ENCODE measurements around the gene NEUROG3. TPM values are rescaled to one million over a fixed set of nuclear protein-coding genes. Genes with fewer than 3 reads are reported as not detected.
A peak's percentile ranks its signal among the peaks of the same experiment; 100 is the strongest.

The NEUROG3 gene
- total and polyA plus RNA-seq, 2 of the 8 experiments (the other 6 are each of a cell fraction or from before 2014, with no cell fraction given), result 0.45 TPM; not detected in 1

DNA sequence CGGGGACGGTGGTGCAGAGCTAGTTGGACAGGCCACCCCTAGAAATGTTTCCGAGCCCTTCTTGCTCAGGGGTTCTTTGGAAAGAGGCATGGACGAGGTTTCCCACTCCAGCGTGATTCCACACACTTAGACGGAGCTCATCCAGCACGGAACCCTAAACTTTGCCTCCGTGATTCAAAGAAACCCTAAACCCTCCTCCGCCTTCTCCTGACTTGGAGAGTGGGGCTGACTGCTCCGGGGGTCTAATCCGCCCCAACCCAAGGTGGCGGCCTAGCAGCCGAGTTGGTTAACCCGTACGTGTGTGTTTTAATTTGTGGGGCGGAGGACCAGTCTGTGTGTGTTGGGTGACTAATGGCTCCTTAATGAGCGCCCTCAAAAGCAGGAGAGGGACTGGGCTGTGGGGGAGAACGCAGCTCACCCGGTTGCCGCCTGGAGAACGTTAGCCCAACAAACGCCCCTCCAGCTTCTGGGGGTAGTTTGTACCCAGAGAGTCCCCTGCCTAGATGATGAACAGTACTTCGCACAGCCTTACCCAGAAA is 3.8 kb downstream of the NEUROG3 start:
- FAIRE-seq, result no peak
- Histone ChIP-seq H2BK5ac (ENCODE audit: low read depth, low read length) (peak overlapping the region; percentile 79; the same call in 1 of the 2 replicates), H3K14ac (ENCODE audit: insufficient read length) (no peak overlapping the region), H4K8ac (ENCODE audit: extremely low read depth, insufficient read depth, low read length) (0 out of 2 replicates have a peak overlapping the region, but pooled peaks have one; percentile 53), H3K79me1 (ENCODE audit: low read depth, low read length) (no peaks in the 10 kb centered on the region), H3K4me1 (replicated peaks in 1 of 4; ENCODE audit: control insufficient read depth in 3 of 4, insufficient read depth in 4 of 4, low read length in 3 of 4) (peaks cover 27 to 63% (median 45%) of the 10 kb centered on the region in 4 experiments), H3K23me2 (ENCODE audit: low read depth, low read length) (peaks cover 22% of the 10 kb centered on the region; the same call in 1 of the 2 replicates), H3K4me2 (ENCODE audit: insufficient read depth in 1 of 2, low read depth in 2 of 2, low read length in 2 of 2) (peak overlapping the region; percentile 95 to 96), H4K91ac (replicated peaks; ENCODE audit: insufficient read length, low read length) (peak overlapping the region; percentile 95), H4K20me1 (replicated peaks in 1 of 2; ENCODE audit: control insufficient read depth in 1 of 2, insufficient read depth in 2 of 2, low read length in 2 of 2) (peaks cover 0 to 3% of the 10 kb centered on the region in 2 experiments), H2BK20ac (ENCODE audit: low read length) (peak overlapping the region; percentile 93), H2AK5ac (ENCODE audit: low read depth, low read length) (0 out of 2 replicates have a peak overlapping the region, but pooled peaks have one; percentile 2), H3K27ac (ENCODE audit: low read depth, low read length) (no peak overlapping the region), H3K4me3 (ENCODE audit: extremely low read depth in 1 of 4, insufficient read depth in 2 of 4, low read depth in 3 of 4, low read length in 4 of 4) (peak overlapping the region; percentile 36 to 61 (median 48)), H2BK120ac (replicated peaks; ENCODE audit: low read depth, low read length) (peak overlapping the region; percentile 89), H3K27me3 (replicated peaks in 1 of 4; ENCODE audit: control insufficient read depth in 3 of 4, extremely low read depth in 1 of 4, insufficient read depth in 3 of 4, low read length in 3 of 4) (peaks cover 63 to 96% (median 92%) of the 10 kb centered on the region in 4 experiments), H2BK15ac (ENCODE audit: low read length) (peak overlapping the region; percentile 62; the same call in 1 of the 2 replicates), H3K18ac (ENCODE audit: extremely low read depth, low read length) (peak overlapping the region; percentile 91), H2AFZ (ENCODE audit: low read length) (no peak overlapping the region), H2BK12ac (ENCODE audit: low read depth, low read length) (peak overlapping the region; percentile 89), H3K23ac (ENCODE audit: insufficient read length) (no peak overlapping the region), H4K5ac (ENCODE audit: insufficient read length, low read depth, low read length) (no peak overlapping the region), H3K79me2 (ENCODE audit: control insufficient read depth in 1 of 2, insufficient read depth in 2 of 2, low read length in 2 of 2) (no peaks in the 10 kb centered on the region), H3K4ac (replicated peaks; ENCODE audit: insufficient read length, low read depth, low read length) (peak overlapping the region; percentile 32), H3K9me3 (ENCODE audit: insufficient read depth in 2 of 2, low read depth in 1 of 2, low read length in 1 of 2) (no peaks in the 10 kb centered on the region), H3K9ac (replicated peaks in 1 of 4; ENCODE audit: extremely low read depth in 1 of 4, low read depth in 3 of 4, low read length in 3 of 4) (peak overlapping the region in 2 of 4 experiments; percentile 6 to 26; a peak in 1 of 7 replicates), H3K36me3 (ENCODE audit: control insufficient read depth in 2 of 4, insufficient read depth in 4 of 4, low read length in 3 of 4) (no peaks in the 10 kb centered on the region), H3K56ac (replicated peaks; ENCODE audit: insufficient read length, low read depth, low read length) (no peak overlapping the region)
- TF ChIP-seq KDM4A (IDR thresholded peaks at IDR 0.05; ENCODE audit: low read depth, low read length, severe bottlenecking), result peak; percentile 57
- TF ChIP-seq CBX5 (IDR thresholded peaks at IDR 0.05; ENCODE audit: low read depth, low read length), result no peak
- peak; percentile 47 for TF ChIP-seq ASH2L (IDR thresholded peaks at IDR 0.05; ENCODE audit: low read length)
- TF ChIP-seq SUZ12 (IDR thresholded peaks at IDR 0.05; ENCODE audit: low read length), result peak; percentile 52; the same call in 1 of the 2 replicates
- peak; percentile 65 for TF ChIP-seq RNF2 (IDR thresholded peaks at IDR 0.05; ENCODE audit: borderline replicate concordance, low read depth, low read length, missing control alignments, poor library complexity, severe bottlenecking)
- TF ChIP-seq PHF8 (conservative IDR thresholded peaks at IDR 0.05; ENCODE audit: low read depth, low read length), result no peak
- POLR2A ChIA-PET (ENCODE audit: partially characterized antibody), result interaction anchor here (0.6 to 5.5 kb wide), 9 partner anchors 11 to 621 kb away, joined by 3 to 67 read pairs (median 4); no protein-coding TSS in a partner anchor
- 4% methylated on average over 23 of the region's 23 CpGs; no CpG with 5 or more reads in 1 of the 2 experiments for WGBS, 2 experiments (ENCODE audit: extremely low coverage in 1 of 2, insufficient coverage in 1 of 2, insufficient read length in 1 of 2, insufficient replicate concordance in 2 of 2, low coverage in 1 of 2, low lambda C conversion rate in 2 of 2, missing lambda C conversion rate in 1 of 2)
- no peak for DNase-seq (ENCODE audit: low read depth in 1 of 2, low spot score in 2 of 2)
- CTCF ChIA-PET (ENCODE audit: partially characterized antibody), result interaction anchor here (0.9 to 47.4 kb wide), 8 partner anchors 8 to 72 kb away, joined by 3 to 578 read pairs (median 6); partner anchors contain the start of gene FAM241B
